Mesothelial cell of epicardium (in vitro differentiated cells): ENCODE results near the gene ALDH1L2. TPM values are rescaled to one million over a fixed set of nuclear protein-coding genes. Genes with fewer than 3 reads are reported as not detected.
"Not testable (repeated sequence)": the region's sequence is repeated elsewhere in the genome, so short reads cannot be mapped to it uniquely, and the experiment has no call there.

Experiments
- DNase-seq, 2 experiments: peaks; one replicate each; pipeline ENCODE4 v3.0.0; 2021; ENCODE audit warnings: low spot score in 2 of 2; ENCODE audit not compliant: unreplicated experiment in 2 of 2
- H3K27ac Mint-ChIP-seq: 2 replicates; pipeline ENCODE4 v1.8.0; 2021; ENCODE audit warnings: mixed read lengths
- H3K27me3 Mint-ChIP-seq: 2 replicates; pipeline ENCODE4 v1.8.0; 2021; ENCODE audit warnings: low read depth, mixed read lengths
- H3K36me3 Mint-ChIP-seq: 2 replicates; pipeline ENCODE4 v1.8.0; 2021; ENCODE audit warnings: mixed read lengths
- H3K4me1 Mint-ChIP-seq: 2 replicates; pipeline ENCODE4 v1.8.0; 2021; ENCODE audit warnings: mixed read lengths
- H3K4me3 Mint-ChIP-seq: 2 replicates; pipeline ENCODE4 v1.8.0; 2021; ENCODE audit warnings: mild to moderate bottlenecking, moderate library complexity, mixed read lengths
- H3K9me3 Mint-ChIP-seq: 2 replicates; pipeline ENCODE4 v1.8.0; 2021; ENCODE audit warnings: mixed read lengths
- CTCF ChIP-seq: fragments of 200-600 bp; sonication (generic); IDR thresholded peaks from one replicate; pipeline ENCODE4 v1.5.0; 2021; ENCODE audit warnings: antibody characterized with exemption; ENCODE audit not compliant: unreplicated experiment
- total RNA-seq: library from RNA; stranded (reverse); gene quantifications from 3 replicates; pipeline ENCODE4 v1.2.1, GENCODE V29; 2021

ALDH1L2 gene
- total RNA-seq, 1 donor from 2014 or later: 3.2 TPM

- Mint-ChIP-seq H3K36me3 (no peaks in the 10 kb centered on the region), H3K9me3 (peaks cover 14% of the 10 kb centered on the region), H3K4me1 (peaks cover 17% of the 10 kb centered on the region), H3K4me3 (no peak overlapping the region), H3K27me3 (no peaks in the 10 kb centered on the region), H3K27ac (no peak overlapping the region)
- no peak for DNase-seq
- TF ChIP-seq CTCF: no peak
These were observed 18.4 kb upstream of the ALDH1L2 start for GRCh38 chr12:105102673-105103072.

GRCh38 chr12:105100998-105101397 is 16.7 kb upstream of the ALDH1L2 start:
- Mint-ChIP-seq H3K27ac (no peak overlapping the region), H3K4me1 (peaks cover 6% of the 10 kb centered on the region)

GRCh38 chr12:105100207-105100985 is 16.1 kb upstream of the ALDH1L2 start:
- DNase-seq: no peak
- no peak overlapping the region for H3K27ac Mint-ChIP-seq
- no peak for TF ChIP-seq CTCF
- H3K4me3 Mint-ChIP-seq: no peak overlapping the region
- H3K36me3 Mint-ChIP-seq: peaks cover 4% of the 10 kb centered on the region
- H3K4me1 Mint-ChIP-seq: peaks cover 6% of the 10 kb centered on the region
- H3K27me3 Mint-ChIP-seq: no peaks in the 10 kb centered on the region
- peaks cover 26% of the 10 kb centered on the region for H3K9me3 Mint-ChIP-seq

More at GRCh38 chr12:105100998-105101397, 16.7 kb upstream of the ALDH1L2 start:
- DNase-seq: no peak
- Mint-ChIP-seq H3K27me3 (no peaks in the 10 kb centered on the region), H3K9me3 (peaks cover 25% of the 10 kb centered on the region), H3K4me3 (no peak overlapping the region), H3K36me3 (peaks cover 4% of the 10 kb centered on the region)
- no peak for TF ChIP-seq CTCF

GRCh38 chr12:105099356-105099755 is 15.1 kb upstream of the ALDH1L2 start:
- no peak for DNase-seq
- Mint-ChIP-seq H3K4me1 (peaks cover 6% of the 10 kb centered on the region), H3K27me3 (no peaks in the 10 kb centered on the region), H3K27ac (no peak overlapping the region), H3K9me3 (peaks cover 25% of the 10 kb centered on the region), H3K36me3 (peaks cover 4% of the 10 kb centered on the region), H3K4me3 (no peak overlapping the region)
- TF ChIP-seq CTCF: no peak

GRCh38 chr12:105095338-105095737 is 11.1 kb upstream of the ALDH1L2 start:
- H3K27ac Mint-ChIP-seq, H3K36me3 Mint-ChIP-seq, DNase-seq, H3K4me3 Mint-ChIP-seq: not testable (repeated sequence)
- Mint-ChIP-seq H3K9me3 (peaks cover 31% of the 10 kb centered on the region), H3K4me1 (peaks cover 12% of the 10 kb centered on the region), H3K27me3 (peaks cover 17% of the 10 kb centered on the region)

GRCh38 chr12:105092336-105092735 is 8.1 kb upstream of the ALDH1L2 start:
- peaks cover 8% of the 10 kb centered on the region for H3K36me3 Mint-ChIP-seq
- no peak for DNase-seq
- H3K27me3 Mint-ChIP-seq: peaks cover 17% of the 10 kb centered on the region
- peaks cover 19% of the 10 kb centered on the region for H3K9me3 Mint-ChIP-seq
- TF ChIP-seq CTCF: no peak
- H3K4me1 Mint-ChIP-seq: peaks cover 12% of the 10 kb centered on the region
- H3K4me3 Mint-ChIP-seq: peak overlapping the region; percentile 65
- H3K27ac Mint-ChIP-seq: peak overlapping the region; percentile 30
